Mesendoderm (in vitro differentiated cells): ENCODE data around the gene PLCXD3.

Experiments
- DNase-seq: peaks from one replicate; pipeline ENCODE4 v3.0.0; 2013
- H2AK5ac ChIP-seq: 2 replicates; pipeline ENCODE4 v1.6.1; 2013; ENCODE audit warnings: low read length, inconsistent platforms
- H2BK120ac ChIP-seq: 2 replicates; pipeline ENCODE4 v1.6.1; 2013; ENCODE audit warnings: low read depth, mild to moderate bottlenecking, low read length, moderate library complexity, mixed read lengths
- H2BK15ac ChIP-seq: replicated peaks from 2 replicates; pipeline ENCODE4 v1.6.1; 2013; ENCODE audit warnings: low read depth, mild to moderate bottlenecking, moderate library complexity
- H2BK5ac ChIP-seq: 2 replicates; pipeline ENCODE4 v1.6.1; 2013; ENCODE audit warnings: low read length, inconsistent platforms
- H3K18ac ChIP-seq: 2 replicates; pipeline ENCODE4 v1.6.1; 2013; ENCODE audit warnings: mild to moderate bottlenecking, low read length, mixed read lengths
- H3K23ac ChIP-seq: one replicate; pipeline ENCODE4 v1.6.1; 2013; ENCODE audit warnings: low read length
- H3K27ac ChIP-seq: 2 replicates; pipeline ENCODE4 v1.5.1; 2013; ENCODE audit warnings: low read depth, mild to moderate bottlenecking, inconsistent platforms, low read length, moderate library complexity
- H3K27me3 ChIP-seq: 2 replicates; pipeline ENCODE4 v1.6.1; 2013; ENCODE audit warnings: low read length, control low read depth, mild to moderate bottlenecking, inconsistent platforms; ENCODE audit not compliant: insufficient read depth, poor library complexity
- H3K36me3 ChIP-seq: 2 replicates; pipeline ENCODE4 v1.6.1; 2013; ENCODE audit warnings: low read length, inconsistent platforms; ENCODE audit not compliant: control insufficient read depth, insufficient read depth
- H3K4ac ChIP-seq: one replicate; pipeline ENCODE4 v1.6.1; 2013; ENCODE audit warnings: low read depth, mild to moderate bottlenecking, low read length, moderate library complexity
- H3K4me1 ChIP-seq: 2 replicates; pipeline ENCODE4 v1.6.1; 2013; ENCODE audit warnings: low read depth, low read length, inconsistent platforms; ENCODE audit not compliant: control insufficient read depth
- H3K4me2 ChIP-seq: 2 replicates; pipeline ENCODE4 v1.6.1; 2013; ENCODE audit warnings: low read length
- H3K4me3 ChIP-seq: 2 replicates; pipeline ENCODE4 v1.5.1; 2013; ENCODE audit warnings: mild to moderate bottlenecking, low read length
- H3K56ac ChIP-seq: one replicate; pipeline ENCODE4 v1.6.1; 2013; ENCODE audit warnings: low read length
- H3K79me1 ChIP-seq: 2 replicates; pipeline ENCODE4 v1.6.1; 2013; ENCODE audit warnings: low read length, inconsistent platforms
- H3K79me2 ChIP-seq: 2 replicates; pipeline ENCODE4 v1.6.1; 2013; ENCODE audit warnings: mild to moderate bottlenecking, low read length; ENCODE audit not compliant: control insufficient read depth, insufficient read depth
- H3K9ac ChIP-seq: 2 replicates; pipeline ENCODE4 v1.6.1; 2013; ENCODE audit warnings: low read length, inconsistent platforms
- H4K5ac ChIP-seq: one replicate; pipeline ENCODE4 v1.6.1; 2013; ENCODE audit warnings: low read length
- H4K8ac ChIP-seq: one replicate; pipeline ENCODE4 v1.6.1; 2013; ENCODE audit warnings: low read depth, mild to moderate bottlenecking, control low read depth, low read length, moderate library complexity
- WGBS: extraction: QIAGEN DNeasy Blood & Tissue Kit; methylation state at CpG from one replicate; pipeline ENCODE4 v1.1.7; 2013; ENCODE audit warnings: low lambda C conversion rate, missing lambda C conversion rate; ENCODE audit not compliant: insufficient coverage; ENCODE audit errors: extremely low coverage; 5-methylcytosine and 5-hydroxymethylcytosine counted together

The PLCXD3 gene

DNA sequence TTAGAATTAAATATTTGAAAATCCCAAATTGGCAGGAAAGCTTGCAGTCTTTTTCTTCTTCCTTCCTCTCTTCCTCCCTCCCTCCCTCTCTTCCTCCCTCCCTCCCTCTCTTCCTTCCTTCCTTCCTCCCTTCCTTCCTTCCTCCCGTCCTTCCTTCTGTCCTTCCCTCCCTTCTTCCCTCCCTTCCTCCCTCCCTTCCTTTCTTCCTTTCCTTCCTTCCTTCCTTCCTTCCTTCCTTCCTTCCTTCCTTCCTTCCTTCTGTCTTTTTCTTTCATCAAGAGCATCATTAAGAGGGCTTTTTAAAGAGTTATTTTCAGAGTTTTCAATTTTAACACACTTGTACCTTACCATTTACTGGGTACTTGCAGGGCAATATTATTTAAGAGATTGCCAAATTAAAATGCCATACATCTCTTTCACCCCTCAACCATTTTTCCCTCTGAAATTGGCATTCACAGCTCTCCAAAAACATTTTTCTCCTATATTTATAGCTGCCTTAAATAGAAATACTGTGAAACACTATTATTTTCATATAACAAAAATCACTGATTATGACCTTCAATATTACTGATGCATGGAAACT lies 197.8 kb downstream of the PLCXD3 start:
- H2BK5ac ChIP-seq: no peak overlapping the region
- no peak overlapping the region for H4K5ac ChIP-seq
- no peak overlapping the region for H3K9ac ChIP-seq
- H3K4me1 ChIP-seq: no peaks in the 10 kb centered on the region
- no peak overlapping the region for H3K23ac ChIP-seq
- no peak overlapping the region for H3K56ac ChIP-seq
- H3K27me3 ChIP-seq: no peaks in the 10 kb centered on the region
- no peaks in the 10 kb centered on the region for H3K36me3 ChIP-seq
- H2AK5ac ChIP-seq: no peak overlapping the region
- no peak overlapping the region for H4K8ac ChIP-seq
- no peak overlapping the region for H2BK120ac ChIP-seq
- H3K79me2 ChIP-seq: no peaks in the 10 kb centered on the region
- H2BK15ac ChIP-seq: no peak overlapping the region
- no peak overlapping the region for H3K4me2 ChIP-seq
- no peak overlapping the region for H3K4ac ChIP-seq
- no CpG with 5 or more reads among the region's 1 CpG for WGBS
- no peak overlapping the region for H3K27ac ChIP-seq
- H3K18ac ChIP-seq: no peak overlapping the region
- H3K79me1 ChIP-seq: no peaks in the 10 kb centered on the region
- H3K4me3 ChIP-seq: no peak overlapping the region
- DNase-seq: no peak

DNA sequence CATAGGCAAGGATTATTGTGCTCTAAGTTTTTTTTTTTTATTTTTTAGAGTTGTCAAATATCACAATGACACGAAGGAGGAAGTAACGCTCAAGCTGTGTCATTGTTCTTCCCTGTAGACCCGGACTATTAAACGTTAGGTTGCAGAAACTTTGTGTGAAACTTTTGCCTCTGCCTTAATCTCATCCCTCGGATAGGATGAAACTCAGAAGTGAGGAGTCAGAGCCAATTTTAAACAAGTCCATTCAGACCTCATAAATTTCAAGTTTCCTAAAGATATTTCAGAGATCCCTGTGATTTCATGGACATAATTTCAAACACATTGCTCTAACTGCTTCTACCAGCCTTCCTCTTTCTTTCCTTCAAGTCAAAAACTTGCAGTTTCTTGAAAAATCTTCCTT lies 198.3 kb downstream of the PLCXD3 start:
- no CpG with 5 or more reads among the region's 5 CpGs for WGBS
- Histone ChIP-seq H3K56ac (no peak overlapping the region), H3K23ac (no peak overlapping the region), H2AK5ac (no peak overlapping the region), H2BK15ac (no peak overlapping the region), H3K4me1 (no peaks in the 10 kb centered on the region), H4K5ac (no peak overlapping the region), H3K27me3 (no peaks in the 10 kb centered on the region), H2BK5ac (no peak overlapping the region), H3K4ac (no peak overlapping the region), H3K36me3 (no peaks in the 10 kb centered on the region), H3K9ac (no peak overlapping the region), H3K79me1 (no peaks in the 10 kb centered on the region), H3K79me2 (no peaks in the 10 kb centered on the region), H3K4me3 (no peak overlapping the region), H3K27ac (no peak overlapping the region), H2BK120ac (no peak overlapping the region), H4K8ac (no peak overlapping the region), H3K18ac (no peak overlapping the region), H3K4me2 (no peak overlapping the region)
- DNase-seq: no peak

DNA sequence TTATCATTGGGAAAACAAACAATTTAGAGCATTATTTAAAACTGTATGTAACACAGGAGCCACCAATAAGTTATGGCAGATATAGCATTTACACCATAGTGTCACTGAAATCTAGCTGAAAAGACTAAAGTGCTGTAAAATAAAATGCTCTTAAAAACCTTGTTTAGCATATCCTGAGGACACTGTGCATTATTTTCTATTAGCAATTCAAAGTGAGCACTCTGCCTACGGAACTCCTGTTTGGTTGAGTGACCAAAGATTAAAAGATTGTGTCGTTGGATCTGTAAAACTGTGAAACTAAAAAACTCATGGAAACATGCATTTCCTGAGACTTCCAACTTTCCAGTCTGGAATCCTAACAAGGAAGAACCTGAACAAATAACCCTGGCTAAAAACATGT lies 201.1 kb downstream of the PLCXD3 start:
- Histone ChIP-seq H2AK5ac (no peak overlapping the region), H3K36me3 (no peaks in the 10 kb centered on the region), H3K4me3 (no peak overlapping the region), H4K8ac (no peak overlapping the region), H3K79me1 (no peaks in the 10 kb centered on the region), H3K4me1 (no peaks in the 10 kb centered on the region), H3K4ac (no peak overlapping the region), H3K56ac (no peak overlapping the region), H3K9ac (no peak overlapping the region), H3K27me3 (no peaks in the 10 kb centered on the region), H2BK120ac (no peak overlapping the region), H3K27ac (no peak overlapping the region), H4K5ac (no peak overlapping the region), H2BK15ac (no peak overlapping the region), H2BK5ac (no peak overlapping the region), H3K18ac (no peak overlapping the region), H3K79me2 (no peaks in the 10 kb centered on the region), H3K23ac (no peak overlapping the region), H3K4me2 (no peak overlapping the region)
- no CpG with 5 or more reads among the region's 2 CpGs for WGBS
- DNase-seq: no peak

DNA sequence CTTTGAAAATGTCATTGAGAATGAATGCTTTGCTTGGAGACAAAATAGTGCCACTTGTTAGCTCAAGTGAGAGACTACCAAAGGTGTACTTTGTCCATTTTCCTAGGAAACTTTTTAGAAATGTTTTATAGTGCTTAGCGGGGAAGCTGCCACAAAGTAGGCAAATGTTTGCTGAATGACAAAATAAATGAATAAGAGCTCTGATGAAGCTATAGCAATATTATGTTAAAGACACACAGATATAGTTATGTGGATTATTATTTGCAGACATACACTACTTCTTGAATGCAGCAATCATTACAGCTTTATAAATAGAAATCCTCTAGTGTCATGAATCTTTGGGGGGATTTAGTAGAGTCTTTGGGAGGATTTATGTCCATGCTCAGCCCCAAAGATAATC lies 204.4 kb downstream of the PLCXD3 start:
- H3K18ac ChIP-seq: no peak overlapping the region
- no peak overlapping the region for H2BK120ac ChIP-seq
- no peaks in the 10 kb centered on the region for H3K79me1 ChIP-seq
- H2AK5ac ChIP-seq: no peak overlapping the region
- no peaks in the 10 kb centered on the region for H3K4me1 ChIP-seq
- H3K79me2 ChIP-seq: no peaks in the 10 kb centered on the region
- no peaks in the 10 kb centered on the region for H3K27me3 ChIP-seq
- H2BK5ac ChIP-seq: no peak overlapping the region
- H3K23ac ChIP-seq: no peak overlapping the region
- H3K4me3 ChIP-seq: no peak overlapping the region
- H2BK15ac ChIP-seq: no peak overlapping the region
- H3K9ac ChIP-seq: no peak overlapping the region
- no peaks in the 10 kb centered on the region for H3K36me3 ChIP-seq
- no peak overlapping the region for H4K8ac ChIP-seq
- no peak overlapping the region for H3K27ac ChIP-seq
- no peak for DNase-seq
- no CpG with 5 or more reads among the region's 1 CpG for WGBS
- H3K4me2 ChIP-seq: no peak overlapping the region
- H3K56ac ChIP-seq: no peak overlapping the region
- H4K5ac ChIP-seq: no peak overlapping the region
- H3K4ac ChIP-seq: no peak overlapping the region

DNA sequence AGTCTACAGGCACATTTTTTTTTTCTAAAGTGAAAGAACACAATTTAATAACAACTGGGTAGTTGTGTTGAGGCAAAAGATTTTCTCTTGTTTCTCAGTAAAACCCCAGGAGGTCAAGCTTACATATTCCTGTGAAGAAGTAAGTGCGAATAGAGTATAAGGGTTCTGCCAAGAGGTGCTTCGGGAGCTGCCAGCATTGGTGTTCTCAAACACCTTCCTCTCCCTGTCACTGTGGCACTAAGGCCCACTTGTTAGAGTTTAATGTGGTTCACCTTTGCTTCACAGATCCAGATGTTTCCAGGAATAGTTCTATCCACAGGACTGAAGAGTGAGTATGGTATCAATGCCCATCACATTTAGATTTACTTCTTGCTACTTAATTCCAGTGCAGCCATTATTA lies 205.3 kb downstream of the PLCXD3 start:
- no peak overlapping the region for H4K5ac ChIP-seq
- H3K4me1 ChIP-seq: no peaks in the 10 kb centered on the region
- H3K18ac ChIP-seq: no peak overlapping the region
- no peak overlapping the region for H2AK5ac ChIP-seq
- WGBS: no CpG with 5 or more reads among the region's 2 CpGs
- H3K79me2 ChIP-seq: no peaks in the 10 kb centered on the region
- H3K79me1 ChIP-seq: no peaks in the 10 kb centered on the region
- DNase-seq: no peak
- H3K27ac ChIP-seq: no peak overlapping the region
- no peaks in the 10 kb centered on the region for H3K36me3 ChIP-seq
- H3K4ac ChIP-seq: no peak overlapping the region
- no peak overlapping the region for H3K23ac ChIP-seq
- no peak overlapping the region for H3K9ac ChIP-seq
- H2BK120ac ChIP-seq: no peak overlapping the region
- no peak overlapping the region for H2BK15ac ChIP-seq
- H3K4me3 ChIP-seq: no peak overlapping the region
- H3K56ac ChIP-seq: no peak overlapping the region
- no peak overlapping the region for H4K8ac ChIP-seq
- H2BK5ac ChIP-seq: no peak overlapping the region
- no peak overlapping the region for H3K4me2 ChIP-seq
- no peaks in the 10 kb centered on the region for H3K27me3 ChIP-seq

DNA sequence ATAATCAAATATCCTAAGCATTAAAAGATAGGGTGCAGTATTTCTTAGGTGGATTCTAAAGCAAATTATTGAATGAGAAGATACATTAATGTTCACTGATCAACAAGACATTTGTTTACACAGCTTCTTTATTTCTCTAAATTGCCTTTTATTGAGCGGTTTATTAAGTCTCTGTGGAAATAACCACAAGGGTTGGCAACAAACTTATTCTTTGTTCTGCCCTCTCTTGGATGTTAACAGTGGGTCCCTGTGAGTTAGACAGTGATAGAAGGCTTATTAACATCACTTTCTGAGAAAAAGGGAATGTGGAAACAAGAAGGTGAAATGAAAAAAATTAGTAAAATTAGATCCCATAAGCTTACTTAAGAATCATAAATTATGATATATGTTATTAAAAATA lies 214.3 kb downstream of the PLCXD3 start:
- H3K4me3 ChIP-seq: no peak overlapping the region
- H3K4me1 ChIP-seq: no peaks in the 10 kb centered on the region
- no peak overlapping the region for H3K18ac ChIP-seq
- H2AK5ac ChIP-seq: no peak overlapping the region
- no peak overlapping the region for H3K4ac ChIP-seq
- H2BK5ac ChIP-seq: no peak overlapping the region
- H3K79me1 ChIP-seq: no peaks in the 10 kb centered on the region
- no CpG with 5 or more reads among the region's 1 CpG for WGBS
- no peaks in the 10 kb centered on the region for H3K27me3 ChIP-seq
- H3K23ac ChIP-seq: no peak overlapping the region
- H3K79me2 ChIP-seq: no peaks in the 10 kb centered on the region
- no peak overlapping the region for H3K4me2 ChIP-seq
- H3K9ac ChIP-seq: no peak overlapping the region
- no peak overlapping the region for H3K56ac ChIP-seq
- H3K27ac ChIP-seq: no peak overlapping the region
- no peak overlapping the region for H4K5ac ChIP-seq
- H2BK15ac ChIP-seq: no peak overlapping the region
- no peak overlapping the region for H2BK120ac ChIP-seq
- no peaks in the 10 kb centered on the region for H3K36me3 ChIP-seq
- DNase-seq: no peak
- H4K8ac ChIP-seq: no peak overlapping the region
